Endothelial cell (in vitro differentiated cells): ENCODE measurements around the gene SEMA3E. TPM values are rescaled to one million over a fixed set of nuclear protein-coding genes. Genes with fewer than 3 reads are reported as not detected.

Experiments
- DNase-seq: peaks from one replicate; pipeline ENCODE4 v3.0.0; 2021; ENCODE audit warnings: low spot score
- H3K27ac Mint-ChIP-seq: one replicate; pipeline ENCODE4 v1.8.0; 2021; ENCODE audit warnings: mixed read lengths, inconsistent platforms; ENCODE audit not compliant: unreplicated experiment
- H3K27me3 Mint-ChIP-seq: one replicate; pipeline ENCODE4 v1.8.0; 2021; ENCODE audit warnings: mild to moderate bottlenecking, moderate library complexity, mixed read lengths, inconsistent platforms; ENCODE audit not compliant: unreplicated experiment
- H3K36me3 Mint-ChIP-seq: one replicate; pipeline ENCODE4 v1.8.0; 2021; ENCODE audit warnings: mild to moderate bottlenecking, low read depth, mixed read lengths, inconsistent platforms; ENCODE audit not compliant: unreplicated experiment
- H3K4me1 Mint-ChIP-seq: one replicate; pipeline ENCODE4 v1.8.0; 2021; ENCODE audit warnings: mild to moderate bottlenecking, mixed read lengths, inconsistent platforms; ENCODE audit not compliant: unreplicated experiment
- H3K4me3 Mint-ChIP-seq: one replicate; pipeline ENCODE4 v1.8.0; 2021; ENCODE audit warnings: mild to moderate bottlenecking, mixed read lengths, inconsistent platforms; ENCODE audit not compliant: unreplicated experiment
- H3K9me3 Mint-ChIP-seq: one replicate; pipeline ENCODE4 v1.8.0; 2021; ENCODE audit warnings: mixed read lengths, inconsistent platforms; ENCODE audit not compliant: unreplicated experiment
- CTCF ChIP-seq: fragments of 200-600 bp; sonication (generic); IDR thresholded peaks from one replicate; pipeline ENCODE4 v1.5.0; 2021; ENCODE audit warnings: antibody characterized with exemption; ENCODE audit not compliant: unreplicated experiment
- total RNA-seq: library from RNA; stranded (reverse); fragmentation: NEBNext Ultra II Directional; extraction: Animal tissue kit (Norgen Biotek cat#: 25700); gene quantifications from one replicate; pipeline ENCODE4 v1.2.1, GENCODE V29; 2021; ENCODE audit not compliant: unreplicated experiment

Gene SEMA3E
- total RNA-seq, 1 donor from 2014 or later, result 0.62 TPM

GRCh38 chr7:83486536-83486935 lies 162.4 kb downstream of the SEMA3E start:
- Mint-ChIP-seq H3K27me3 (peaks cover 2% of the 10 kb centered on the region), H3K36me3 (no peaks in the 10 kb centered on the region), H3K4me3 (no peak overlapping the region), H3K27ac (no peak overlapping the region), H3K4me1 (no peaks in the 10 kb centered on the region), H3K9me3 (no peaks in the 10 kb centered on the region)
- DNase-seq, result no peak
- no peak for TF ChIP-seq CTCF

DNA sequence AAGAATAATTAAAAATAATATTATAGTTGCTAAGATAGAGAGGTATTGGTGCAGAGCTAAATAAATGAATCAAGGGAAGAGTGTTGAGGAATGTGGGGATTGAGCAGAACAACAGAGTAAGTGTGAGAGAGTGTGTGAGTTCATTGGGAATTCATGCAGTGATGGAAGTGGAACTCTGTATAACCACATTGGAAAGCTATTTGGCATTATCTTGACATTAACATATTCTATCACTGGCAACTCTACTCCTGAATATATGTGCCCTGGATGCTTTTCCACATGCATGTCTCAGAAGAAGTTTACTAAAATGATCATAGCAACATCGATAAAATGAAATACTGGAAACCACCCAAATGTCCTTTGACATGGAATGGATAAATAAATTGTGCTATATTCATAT lies 164.1 kb downstream of the SEMA3E start:
- Mint-ChIP-seq H3K27ac (no peak overlapping the region), H3K9me3 (no peaks in the 10 kb centered on the region), H3K4me3 (no peak overlapping the region), H3K36me3 (no peaks in the 10 kb centered on the region), H3K4me1 (no peaks in the 10 kb centered on the region), H3K27me3 (peaks cover 2% of the 10 kb centered on the region)
- no peak for DNase-seq
- TF ChIP-seq CTCF, result no peak

DNA sequence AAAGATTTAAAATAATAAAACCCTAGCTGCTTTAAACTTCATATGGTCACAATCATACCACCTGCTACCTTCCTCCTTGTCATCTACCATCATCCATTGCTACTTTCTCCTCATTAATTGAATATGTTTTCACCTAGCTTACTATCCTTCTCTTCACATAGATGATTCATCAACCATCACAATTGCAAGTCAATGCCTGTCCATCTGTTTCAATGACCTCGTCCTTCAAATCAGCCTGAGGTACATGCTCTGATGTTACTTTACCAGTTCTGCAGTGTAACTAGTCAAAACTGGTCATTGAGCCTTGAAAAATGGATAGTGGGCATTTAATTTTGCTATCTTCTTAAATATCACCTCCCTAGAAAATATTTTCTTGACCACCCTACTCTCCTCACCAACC lies 164.7 kb downstream of the SEMA3E start:
- no peak for TF ChIP-seq CTCF
- H3K27me3 Mint-ChIP-seq, result peaks cover 2% of the 10 kb centered on the region
- no peak for DNase-seq
- H3K9me3 Mint-ChIP-seq, result no peaks in the 10 kb centered on the region
- no peak overlapping the region for H3K4me3 Mint-ChIP-seq
- no peaks in the 10 kb centered on the region for H3K36me3 Mint-ChIP-seq
- no peaks in the 10 kb centered on the region for H3K4me1 Mint-ChIP-seq
- H3K27ac Mint-ChIP-seq, result no peak overlapping the region

- H3K36me3 Mint-ChIP-seq, result no peaks in the 10 kb centered on the region
- no peaks in the 10 kb centered on the region for H3K9me3 Mint-ChIP-seq
- no peak for DNase-seq
- no peak overlapping the region for H3K27ac Mint-ChIP-seq
- H3K27me3 Mint-ChIP-seq, result no peaks in the 10 kb centered on the region
- H3K4me3 Mint-ChIP-seq, result no peak overlapping the region
- no peaks in the 10 kb centered on the region for H3K4me1 Mint-ChIP-seq
- TF ChIP-seq CTCF, result no peak
These were observed 170.3 kb downstream of the SEMA3E start for GRCh38 chr7:83478616-83479015.

- no peaks in the 10 kb centered on the region for H3K27me3 Mint-ChIP-seq
- no peak for DNase-seq
- no peaks in the 10 kb centered on the region for H3K36me3 Mint-ChIP-seq
- no peaks in the 10 kb centered on the region for H3K4me1 Mint-ChIP-seq
- no peak overlapping the region for H3K4me3 Mint-ChIP-seq
- H3K9me3 Mint-ChIP-seq, result no peaks in the 10 kb centered on the region
- H3K27ac Mint-ChIP-seq, result no peak overlapping the region
- no peak for TF ChIP-seq CTCF
These were observed 172.4 kb downstream of the SEMA3E start for GRCh38 chr7:83476511-83477050.
